WTC11 (cell line): ENCODE results near the gene EP300. TPM values are rescaled to one million over a fixed set of nuclear protein-coding genes. Genes with fewer than 3 reads are reported as not detected.

ENCODE experiments used
- ATAC-seq: fragments of 200-7000 bp; cut with Tn5 transposase; 2 replicates; pipeline ENCODE4 v1.10.0; 2021; ENCODE audit warnings: mild to moderate bottlenecking, moderate library complexity
- CTCF ChIA-PET: fragments of 300-600 bp; sonication (Branson Sonifier 250); formaldehyde crosslinking; loops from one replicate; lab custom pipeline; 2021; ENCODE audit warnings: antibody characterized with exemption; lab: Charles Lee
- POLR2A ChIA-PET: fragments of 350-600 bp; sonication (Branson Sonifier 250); formaldehyde crosslinking; loops from one replicate; lab custom pipeline; 2021; ENCODE audit warnings: antibody characterized with exemption; lab: Charles Lee
- DNase-seq: peaks from one replicate; pipeline ENCODE4 v3.0.0; 2021; ENCODE audit warnings: low spot score
- H3K27ac Mint-ChIP-seq: 2 replicates; pipeline ENCODE4 v1.8.0; 2021; ENCODE audit warnings: mixed read lengths
- H3K27me3 Mint-ChIP-seq: 2 replicates; pipeline ENCODE4 v1.8.0; 2021; ENCODE audit warnings: low read depth, mild to moderate bottlenecking, moderate library complexity, mixed read lengths
- H3K36me3 Mint-ChIP-seq: 2 replicates; pipeline ENCODE4 v1.8.0; 2021; ENCODE audit warnings: mixed read lengths
- H3K4me1 Mint-ChIP-seq: 2 replicates; pipeline ENCODE4 v1.8.0; 2022; ENCODE audit warnings: mixed read lengths
- H3K4me3 Mint-ChIP-seq: 2 replicates; pipeline ENCODE4 v1.8.0; 2021; ENCODE audit warnings: mild to moderate bottlenecking, moderate library complexity, mixed read lengths
- H3K9me3 Mint-ChIP-seq: 2 replicates; pipeline ENCODE4 v1.8.0; 2021; ENCODE audit warnings: mixed read lengths
- AFF4 ChIP-seq: sonication (generic); formaldehyde crosslinking; IDR thresholded peaks from 2 replicates; pipeline ENCODE4 v1.8.1; 2023; ENCODE audit warnings: mild to moderate bottlenecking, missing genetic modification reagents, borderline replicate concordance
- ATF1 ChIP-seq: sonication (generic); formaldehyde crosslinking; IDR thresholded peaks from 2 replicates; pipeline ENCODE4 v1.8.1; 2023; ENCODE audit warnings: mild to moderate bottlenecking, moderate library complexity, missing genetic modification reagents
- ESRRA ChIP-seq: sonication (generic); formaldehyde crosslinking; IDR thresholded peaks from 2 replicates; pipeline ENCODE4 v1.8.1; 2022; ENCODE audit warnings: mild to moderate bottlenecking, missing genetic modification reagents, borderline replicate concordance
- ETV6 ChIP-seq: sonication (generic); formaldehyde crosslinking; IDR thresholded peaks from 2 replicates; pipeline ENCODE4 v1.8.1; 2022; ENCODE audit warnings: mild to moderate bottlenecking, missing genetic modification reagents
- GABPB1 ChIP-seq: sonication (generic); formaldehyde crosslinking; IDR thresholded peaks from 2 replicates; pipeline ENCODE4 v1.8.1; 2023; ENCODE audit warnings: mild to moderate bottlenecking, missing genetic modification reagents
- PRRX2 ChIP-seq: fragments of 250-450 bp; sonication (Bioruptor Pico); IDR thresholded peaks from 2 replicates; pipeline ENCODE4 v1.8.0; 2021; ENCODE audit warnings: mild to moderate bottlenecking
- ZBTB21 ChIP-seq: sonication (generic); formaldehyde crosslinking; IDR thresholded peaks from 2 replicates; pipeline ENCODE4 v1.8.1; 2023; ENCODE audit warnings: mild to moderate bottlenecking, missing genetic modification reagents, borderline replicate concordance
- ZNF121 ChIP-seq: sonication (generic); formaldehyde crosslinking; IDR thresholded peaks from 2 replicates; pipeline ENCODE4 v1.8.0; 2023; ENCODE audit warnings: missing genetic modification reagents
- ZNF532 ChIP-seq: fragments of 250-450 bp; sonication (Bioruptor Pico); IDR thresholded peaks from 2 replicates; pipeline ENCODE4 v1.9.0; 2021; ENCODE audit warnings: mild to moderate bottlenecking, borderline replicate concordance
- ZSCAN18 ChIP-seq: fragments of 250-450 bp; sonication (Bioruptor Pico); IDR thresholded peaks from 2 replicates; pipeline ENCODE4 v2.1.2; 2022; ENCODE audit warnings: mild to moderate bottlenecking, moderate library complexity
- total RNA-seq: library from RNA; stranded (reverse); gene quantifications from 3 replicates; pipeline ENCODE4 v1.2.3, GENCODE V29; 2021
- TF ChIP-seq, protein P1 (sequence below): sonication (generic); formaldehyde crosslinking; IDR thresholded peaks from 2 replicates; pipeline ENCODE4 v1.8.0; 2022; ENCODE audit warnings: missing genetic modification reagents
- TF ChIP-seq, protein P2 (sequence below): sonication (generic); formaldehyde crosslinking; IDR thresholded peaks from 2 replicates; pipeline ENCODE4 v1.8.0; 2022; ENCODE audit warnings: mild to moderate bottlenecking, missing genetic modification reagents
- TF ChIP-seq, protein P3 (sequence below): sonication (generic); formaldehyde crosslinking; IDR thresholded peaks from 2 replicates; pipeline ENCODE4 v1.8.1; 2023; ENCODE audit warnings: mild to moderate bottlenecking, missing genetic modification reagents
- TF ChIP-seq, protein P4 (sequence below): sonication (generic); formaldehyde crosslinking; IDR thresholded peaks from 2 replicates; pipeline ENCODE4 v1.8.1; 2023; ENCODE audit warnings: mild to moderate bottlenecking, missing genetic modification reagents, moderate library complexity
- TF ChIP-seq, protein P5 (sequence below): sonication (generic); formaldehyde crosslinking; IDR thresholded peaks from 2 replicates; pipeline ENCODE4 v1.8.0; 2023; ENCODE audit warnings: missing genetic modification reagents, mild to moderate bottlenecking, borderline replicate concordance

Gene EP300
- total RNA-seq, 1 experiment from 2014 or later = 97.1 TPM

- Mint-ChIP-seq H3K36me3 (peaks cover 36% of the 10 kb centered on the region), H3K4me3 (no peak overlapping the region), H3K4me1 (peaks cover 36% of the 10 kb centered on the region), H3K27me3 (no peaks in the 10 kb centered on the region), H3K27ac (peak overlapping the region; percentile 79; the same call in 1 of the 2 replicates), H3K9me3 (0 out of 2 replicates have a peak, but pooled peaks cover 3% of the 10 kb centered on the region)
- DNase-seq (no peak), ATAC-seq (no peak)
- CTCF ChIA-PET = interaction anchor here (1.7 to 6.8 kb wide), 2 partner anchors 17 to 57 kb away, joined by 4 to 60 read pairs; no protein-coding TSS in a partner anchor
- POLR2A ChIA-PET = interaction anchor here (0.5 to 2.2 kb wide), 2 partner anchors 57 to 76 kb away, joined by 3 to 7 read pairs; no protein-coding TSS in a partner anchor
- TF ChIP-seq, protein P1, sequence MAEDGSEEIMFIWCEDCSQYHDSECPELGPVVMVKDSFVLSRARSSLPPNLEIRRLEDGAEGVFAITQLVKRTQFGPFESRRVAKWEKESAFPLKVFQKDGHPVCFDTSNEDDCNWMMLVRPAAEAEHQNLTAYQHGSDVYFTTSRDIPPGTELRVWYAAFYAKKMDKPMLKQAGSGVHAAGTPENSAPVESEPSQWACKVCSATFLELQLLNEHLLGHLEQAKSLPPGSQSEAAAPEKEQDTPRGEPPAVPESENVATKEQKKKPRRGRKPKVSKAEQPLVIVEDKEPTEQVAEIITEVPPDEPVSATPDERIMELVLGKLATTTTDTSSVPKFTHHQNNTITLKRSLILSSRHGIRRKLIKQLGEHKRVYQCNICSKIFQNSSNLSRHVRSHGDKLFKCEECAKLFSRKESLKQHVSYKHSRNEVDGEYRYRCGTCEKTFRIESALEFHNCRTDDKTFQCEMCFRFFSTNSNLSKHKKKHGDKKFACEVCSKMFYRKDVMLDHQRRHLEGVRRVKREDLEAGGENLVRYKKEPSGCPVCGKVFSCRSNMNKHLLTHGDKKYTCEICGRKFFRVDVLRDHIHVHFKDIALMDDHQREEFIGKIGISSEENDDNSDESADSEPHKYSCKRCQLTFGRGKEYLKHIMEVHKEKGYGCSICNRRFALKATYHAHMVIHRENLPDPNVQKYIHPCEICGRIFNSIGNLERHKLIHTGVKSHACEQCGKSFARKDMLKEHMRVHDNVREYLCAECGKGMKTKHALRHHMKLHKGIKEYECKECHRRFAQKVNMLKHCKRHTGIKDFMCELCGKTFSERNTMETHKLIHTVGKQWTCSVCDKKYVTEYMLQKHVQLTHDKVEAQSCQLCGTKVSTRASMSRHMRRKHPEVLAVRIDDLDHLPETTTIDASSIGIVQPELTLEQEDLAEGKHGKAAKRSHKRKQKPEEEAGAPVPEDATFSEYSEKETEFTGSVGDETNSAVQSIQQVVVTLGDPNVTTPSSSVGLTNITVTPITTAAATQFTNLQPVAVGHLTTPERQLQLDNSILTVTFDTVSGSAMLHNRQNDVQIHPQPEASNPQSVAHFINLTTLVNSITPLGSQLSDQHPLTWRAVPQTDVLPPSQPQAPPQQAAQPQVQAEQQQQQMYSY (CRISPR knock-in tag) = no peak
- TF ChIP-seq GABPB1 (CRISPR knock-in tag) (no peak), PRRX2 (no peak), ATF1 (CRISPR knock-in tag) (no peak), ESRRA (CRISPR knock-in tag) (no peak), ZNF121 (CRISPR knock-in tag) (no peak), ZNF532 (CRISPR knock-in tag) (no peak), ZSCAN18 (no peak), ZBTB21 (CRISPR knock-in tag) (no peak), AFF4 (no peak), ETV6 (no peak)
- TF ChIP-seq, protein P2, sequence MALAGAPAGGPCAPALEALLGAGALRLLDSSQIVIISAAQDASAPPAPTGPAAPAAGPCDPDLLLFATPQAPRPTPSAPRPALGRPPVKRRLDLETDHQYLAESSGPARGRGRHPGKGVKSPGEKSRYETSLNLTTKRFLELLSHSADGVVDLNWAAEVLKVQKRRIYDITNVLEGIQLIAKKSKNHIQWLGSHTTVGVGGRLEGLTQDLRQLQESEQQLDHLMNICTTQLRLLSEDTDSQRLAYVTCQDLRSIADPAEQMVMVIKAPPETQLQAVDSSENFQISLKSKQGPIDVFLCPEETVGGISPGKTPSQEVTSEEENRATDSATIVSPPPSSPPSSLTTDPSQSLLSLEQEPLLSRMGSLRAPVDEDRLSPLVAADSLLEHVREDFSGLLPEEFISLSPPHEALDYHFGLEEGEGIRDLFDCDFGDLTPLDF (CRISPR knock-in tag) = no peak
- TF ChIP-seq, protein P3, sequence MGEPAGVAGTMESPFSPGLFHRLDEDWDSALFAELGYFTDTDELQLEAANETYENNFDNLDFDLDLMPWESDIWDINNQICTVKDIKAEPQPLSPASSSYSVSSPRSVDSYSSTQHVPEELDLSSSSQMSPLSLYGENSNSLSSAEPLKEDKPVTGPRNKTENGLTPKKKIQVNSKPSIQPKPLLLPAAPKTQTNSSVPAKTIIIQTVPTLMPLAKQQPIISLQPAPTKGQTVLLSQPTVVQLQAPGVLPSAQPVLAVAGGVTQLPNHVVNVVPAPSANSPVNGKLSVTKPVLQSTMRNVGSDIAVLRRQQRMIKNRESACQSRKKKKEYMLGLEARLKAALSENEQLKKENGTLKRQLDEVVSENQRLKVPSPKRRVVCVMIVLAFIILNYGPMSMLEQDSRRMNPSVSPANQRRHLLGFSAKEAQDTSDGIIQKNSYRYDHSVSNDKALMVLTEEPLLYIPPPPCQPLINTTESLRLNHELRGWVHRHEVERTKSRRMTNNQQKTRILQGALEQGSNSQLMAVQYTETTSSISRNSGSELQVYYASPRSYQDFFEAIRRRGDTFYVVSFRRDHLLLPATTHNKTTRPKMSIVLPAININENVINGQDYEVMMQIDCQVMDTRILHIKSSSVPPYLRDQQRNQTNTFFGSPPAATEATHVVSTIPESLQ (CRISPR knock-in tag) = no peak
- TF ChIP-seq, protein P4, sequence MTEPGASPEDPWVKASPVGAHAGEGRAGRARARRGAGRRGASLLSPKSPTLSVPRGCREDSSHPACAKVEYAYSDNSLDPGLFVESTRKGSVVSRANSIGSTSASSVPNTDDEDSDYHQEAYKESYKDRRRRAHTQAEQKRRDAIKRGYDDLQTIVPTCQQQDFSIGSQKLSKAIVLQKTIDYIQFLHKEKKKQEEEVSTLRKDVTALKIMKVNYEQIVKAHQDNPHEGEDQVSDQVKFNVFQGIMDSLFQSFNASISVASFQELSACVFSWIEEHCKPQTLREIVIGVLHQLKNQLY (CRISPR knock-in tag) = no peak
- TF ChIP-seq, protein P5, sequence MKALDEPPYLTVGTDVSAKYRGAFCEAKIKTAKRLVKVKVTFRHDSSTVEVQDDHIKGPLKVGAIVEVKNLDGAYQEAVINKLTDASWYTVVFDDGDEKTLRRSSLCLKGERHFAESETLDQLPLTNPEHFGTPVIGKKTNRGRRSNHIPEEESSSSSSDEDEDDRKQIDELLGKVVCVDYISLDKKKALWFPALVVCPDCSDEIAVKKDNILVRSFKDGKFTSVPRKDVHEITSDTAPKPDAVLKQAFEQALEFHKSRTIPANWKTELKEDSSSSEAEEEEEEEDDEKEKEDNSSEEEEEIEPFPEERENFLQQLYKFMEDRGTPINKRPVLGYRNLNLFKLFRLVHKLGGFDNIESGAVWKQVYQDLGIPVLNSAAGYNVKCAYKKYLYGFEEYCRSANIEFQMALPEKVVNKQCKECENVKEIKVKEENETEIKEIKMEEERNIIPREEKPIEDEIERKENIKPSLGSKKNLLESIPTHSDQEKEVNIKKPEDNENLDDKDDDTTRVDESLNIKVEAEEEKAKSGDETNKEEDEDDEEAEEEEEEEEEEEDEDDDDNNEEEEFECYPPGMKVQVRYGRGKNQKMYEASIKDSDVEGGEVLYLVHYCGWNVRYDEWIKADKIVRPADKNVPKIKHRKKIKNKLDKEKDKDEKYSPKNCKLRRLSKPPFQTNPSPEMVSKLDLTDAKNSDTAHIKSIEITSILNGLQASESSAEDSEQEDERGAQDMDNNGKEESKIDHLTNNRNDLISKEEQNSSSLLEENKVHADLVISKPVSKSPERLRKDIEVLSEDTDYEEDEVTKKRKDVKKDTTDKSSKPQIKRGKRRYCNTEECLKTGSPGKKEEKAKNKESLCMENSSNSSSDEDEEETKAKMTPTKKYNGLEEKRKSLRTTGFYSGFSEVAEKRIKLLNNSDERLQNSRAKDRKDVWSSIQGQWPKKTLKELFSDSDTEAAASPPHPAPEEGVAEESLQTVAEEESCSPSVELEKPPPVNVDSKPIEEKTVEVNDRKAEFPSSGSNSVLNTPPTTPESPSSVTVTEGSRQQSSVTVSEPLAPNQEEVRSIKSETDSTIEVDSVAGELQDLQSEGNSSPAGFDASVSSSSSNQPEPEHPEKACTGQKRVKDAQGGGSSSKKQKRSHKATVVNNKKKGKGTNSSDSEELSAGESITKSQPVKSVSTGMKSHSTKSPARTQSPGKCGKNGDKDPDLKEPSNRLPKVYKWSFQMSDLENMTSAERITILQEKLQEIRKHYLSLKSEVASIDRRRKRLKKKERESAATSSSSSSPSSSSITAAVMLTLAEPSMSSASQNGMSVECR (CRISPR knock-in tag) = no peak
Observed at GRCh38 chr22:41180926-41181325, 88.5 kb downstream of the EP300 start.
